ENCODE measurements around the gene CACNA1H. TPM values are rescaled to one million over a fixed set of nuclear protein-coding genes. Genes with fewer than 3 reads are reported as not detected.
A peak's percentile ranks its signal among the peaks of the same experiment; 100 is the strongest.
"Not testable (repeated sequence)": the region's sequence is repeated elsewhere in the genome, so short reads cannot be mapped to it uniquely, and the experiment has no call there.

CACNA1H gene
- total and polyA plus RNA-seq, 3 experiments from 2014 or later: 0.31 to 0.42 (median 0.40) TPM

DNA sequence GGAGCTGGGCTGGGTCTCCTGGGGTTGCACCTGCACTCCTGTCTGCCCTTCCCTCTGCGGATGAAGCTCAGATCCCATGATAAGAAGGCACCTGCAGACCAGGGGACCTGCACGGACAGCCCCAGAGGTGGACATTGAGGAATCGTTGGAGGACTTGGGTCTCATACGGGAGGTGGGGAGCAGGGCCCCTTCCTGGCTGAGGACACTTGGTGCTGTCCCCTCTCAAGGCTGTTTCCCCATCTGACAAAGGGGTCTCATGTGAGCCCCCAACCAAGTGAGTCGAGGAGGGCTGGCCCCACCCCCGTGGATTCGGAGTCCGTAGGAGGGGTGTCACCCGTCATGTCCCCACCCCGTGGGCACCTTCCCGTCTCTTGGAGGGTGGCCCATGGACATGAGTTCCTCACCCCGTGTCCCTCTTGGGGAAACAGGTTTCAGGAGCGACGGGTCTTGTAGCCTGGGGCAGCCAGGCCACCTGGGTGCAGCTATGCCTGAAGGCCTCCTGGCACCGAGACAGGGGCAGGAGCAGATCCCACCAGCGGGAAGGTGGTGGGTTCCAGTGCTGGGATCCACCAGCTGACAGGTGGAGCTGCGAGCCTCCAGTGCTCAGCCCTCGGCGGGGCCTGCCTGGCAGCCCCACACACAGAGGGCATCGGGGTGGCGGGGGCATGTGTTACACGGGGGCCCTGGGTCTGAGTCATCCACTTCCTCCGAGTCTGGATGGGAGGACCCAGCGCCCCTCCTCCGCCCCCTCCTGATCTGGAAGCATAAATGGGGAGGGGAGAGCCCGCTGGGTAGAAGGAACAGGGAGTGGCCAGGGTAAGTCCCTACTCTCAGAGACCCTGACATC, 102.6 kb downstream of the CACNA1H start, which contains the start of gene TPSD1:
TSS of gene TPSD1 (plus strand) at position 794 of the 847 bp plus-strand sequence. CDS start 212 bp downstream, outside the sequence.
- H3K9me3 Mint-ChIP-seq; H3K4me3 ChIP-seq (ENCODE audit: low read length); H3K36me3 ChIP-seq (ENCODE audit: insufficient read depth, low read length); H3K4me1 Mint-ChIP-seq; DNase-seq; H3K36me3 Mint-ChIP-seq; H3K27ac Mint-ChIP-seq; H3K9me3 ChIP-seq (ENCODE audit: low read length); H3K27ac ChIP-seq (ENCODE audit: low read depth, low read length); H3K4me1 ChIP-seq (ENCODE audit: insufficient read depth, low read length); H3K4me3 Mint-ChIP-seq; CTCF ChIA-PET; POLR2A ChIA-PET: not testable (repeated sequence)
- H3K27me3 ChIP-seq (ENCODE audit: insufficient read depth, low read length, poor library complexity, severe bottlenecking): peaks cover 12% of the 10 kb centered on the region
- H3K27me3 Mint-ChIP-seq: peaks cover 7 to 15% of the 10 kb centered on the region in 2 donors

DNA sequence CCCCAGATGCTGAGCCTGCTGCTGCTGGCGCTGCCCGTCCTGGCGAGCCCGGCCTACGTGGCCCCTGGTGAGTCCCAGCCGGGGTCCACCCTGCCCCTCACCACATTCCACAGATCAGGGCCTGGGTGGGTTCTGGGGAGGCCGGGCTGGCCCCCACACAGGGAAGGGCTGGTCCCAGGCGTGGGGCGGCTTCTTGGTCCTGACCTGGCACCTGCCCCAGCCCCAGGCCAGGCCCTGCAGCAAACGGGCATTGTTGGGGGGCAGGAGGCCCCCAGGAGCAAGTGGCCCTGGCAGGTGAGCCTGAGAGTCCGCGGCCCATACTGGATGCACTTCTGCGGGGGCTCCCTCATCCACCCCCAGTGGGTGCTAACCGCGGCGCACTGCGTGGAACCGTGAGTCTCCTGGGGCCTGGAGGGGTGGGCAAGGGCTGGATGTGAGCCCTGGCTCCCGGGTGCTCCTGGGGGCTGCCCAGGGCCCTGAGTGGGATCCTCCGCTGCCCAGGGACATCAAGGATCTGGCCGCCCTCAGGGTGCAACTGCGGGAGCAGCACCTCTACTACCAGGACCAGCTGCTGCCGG, 103.5 kb downstream of the CACNA1H start:
- CTCF ChIA-PET, H3K9me3 Mint-ChIP-seq, DNase-seq: not testable (repeated sequence)

GRCh38 chr16:1256874-1257322, 104.0 kb downstream of the CACNA1H start:
- Histone ChIP-seq H3K4me3 (ENCODE audit: low read length) (no peak overlapping the region), H3K9me3 (ENCODE audit: low read length) (no peaks in the 10 kb centered on the region), H3K27ac (ENCODE audit: low read depth, low read length) (no peak overlapping the region), H3K36me3 (ENCODE audit: insufficient read depth, low read length) (no peaks in the 10 kb centered on the region), H3K27me3 (ENCODE audit: insufficient read depth, low read length, poor library complexity, severe bottlenecking) (peaks cover 12% of the 10 kb centered on the region), H3K4me1 (ENCODE audit: insufficient read depth, low read length) (peaks cover 4% of the 10 kb centered on the region)
- no peak overlapping the region for H3K27ac Mint-ChIP-seq
- POLR2A ChIA-PET: no interaction called here
- DNase-seq: no peak
- H3K9me3 Mint-ChIP-seq: no peaks in the 10 kb centered on the region
- peaks cover 2 to 6% (median 5%) of the 10 kb centered on the region in 3 donors for H3K4me1 Mint-ChIP-seq
- H3K36me3 Mint-ChIP-seq: no peaks in the 10 kb centered on the region
- H3K4me3 Mint-ChIP-seq: no peak overlapping the region
- CTCF ChIA-PET: no interaction called here
- H3K27me3 Mint-ChIP-seq: peaks cover 14 to 20% of the 10 kb centered on the region in 2 donors

More for the DNA sequence above, 103.5 kb downstream of the CACNA1H start:
- H3K9me3 ChIP-seq (ENCODE audit: low read length); H3K4me3 Mint-ChIP-seq; H3K36me3 Mint-ChIP-seq; H3K36me3 ChIP-seq (ENCODE audit: insufficient read depth, low read length); H3K27ac Mint-ChIP-seq; H3K27ac ChIP-seq (ENCODE audit: low read depth, low read length); POLR2A ChIA-PET; H3K4me1 ChIP-seq (ENCODE audit: insufficient read depth, low read length); H3K4me3 ChIP-seq (ENCODE audit: low read length); H3K4me1 Mint-ChIP-seq: not testable (repeated sequence)
- peaks cover 12% of the 10 kb centered on the region for H3K27me3 ChIP-seq (ENCODE audit: insufficient read depth, low read length, poor library complexity, severe bottlenecking)
- H3K27me3 Mint-ChIP-seq: peaks cover 11 to 19% of the 10 kb centered on the region in 2 donors

GRCh38 chr16:1257561-1258224, 104.8 kb downstream of the CACNA1H start:
- no peak for DNase-seq
- POLR2A ChIA-PET: no interaction called here
- no peaks in the 10 kb centered on the region for H3K9me3 ChIP-seq (ENCODE audit: low read length)
- Mint-ChIP-seq H3K9me3 (no peaks in the 10 kb centered on the region), H3K4me1 (peaks cover 2 to 6% (median 5%) of the 10 kb centered on the region in 3 donors), H3K27me3 (peaks cover 17 to 26% of the 10 kb centered on the region in 2 donors), H3K36me3 (no peaks in the 10 kb centered on the region), H3K27ac (no peak overlapping the region), H3K4me3 (no peak overlapping the region)
- no peak overlapping the region for H3K4me3 ChIP-seq (ENCODE audit: low read length)
- peaks cover 12% of the 10 kb centered on the region for H3K27me3 ChIP-seq (ENCODE audit: insufficient read depth, low read length, poor library complexity, severe bottlenecking)
- no peaks in the 10 kb centered on the region for H3K36me3 ChIP-seq (ENCODE audit: insufficient read depth, low read length)
- CTCF ChIA-PET: no interaction called here
- H3K4me1 ChIP-seq (ENCODE audit: insufficient read depth, low read length): peaks cover 4% of the 10 kb centered on the region
- no peak overlapping the region for H3K27ac ChIP-seq (ENCODE audit: low read depth, low read length)

DNA sequence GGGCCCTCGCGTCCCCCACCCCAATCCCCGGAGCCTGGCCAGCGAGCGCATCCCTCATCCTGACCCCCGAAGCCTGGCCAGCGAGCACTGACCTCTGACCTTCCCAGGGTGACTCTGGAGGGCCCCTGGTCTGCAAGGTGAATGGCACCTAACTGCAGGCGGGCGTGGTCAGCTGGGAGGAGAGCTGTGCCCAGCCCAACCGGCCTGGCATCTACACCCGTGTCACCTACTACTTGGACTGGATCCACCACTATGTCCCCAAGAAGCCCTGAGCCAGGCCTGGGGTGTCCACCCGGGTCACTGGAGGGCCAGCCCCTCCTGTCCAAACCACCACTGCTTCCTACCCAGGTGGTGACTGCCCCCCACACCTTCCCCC, 105.3 kb downstream of the CACNA1H start:
- Mint-ChIP-seq H3K36me3 (no peaks in the 10 kb centered on the region), H3K4me3 (no peak overlapping the region), H3K27ac (no peak overlapping the region), H3K27me3 (peaks cover 17 to 26% of the 10 kb centered on the region in 2 donors), H3K9me3 (no peaks in the 10 kb centered on the region), H3K4me1 (peaks cover 2 to 6% (median 5%) of the 10 kb centered on the region in 3 donors)
- H3K4me3 ChIP-seq (ENCODE audit: low read length): no peak overlapping the region
- H3K27me3 ChIP-seq (ENCODE audit: insufficient read depth, low read length, poor library complexity, severe bottlenecking): peaks cover 12% of the 10 kb centered on the region
- H3K36me3 ChIP-seq (ENCODE audit: insufficient read depth, low read length): no peaks in the 10 kb centered on the region
- ChIA-PET CTCF (no interaction called here), POLR2A (no interaction called here)
- DNase-seq: no peak
- peaks cover 4% of the 10 kb centered on the region for H3K4me1 ChIP-seq (ENCODE audit: insufficient read depth, low read length)
- H3K9me3 ChIP-seq (ENCODE audit: low read length): no peaks in the 10 kb centered on the region
- no peak overlapping the region for H3K27ac ChIP-seq (ENCODE audit: low read depth, low read length)

DNA sequence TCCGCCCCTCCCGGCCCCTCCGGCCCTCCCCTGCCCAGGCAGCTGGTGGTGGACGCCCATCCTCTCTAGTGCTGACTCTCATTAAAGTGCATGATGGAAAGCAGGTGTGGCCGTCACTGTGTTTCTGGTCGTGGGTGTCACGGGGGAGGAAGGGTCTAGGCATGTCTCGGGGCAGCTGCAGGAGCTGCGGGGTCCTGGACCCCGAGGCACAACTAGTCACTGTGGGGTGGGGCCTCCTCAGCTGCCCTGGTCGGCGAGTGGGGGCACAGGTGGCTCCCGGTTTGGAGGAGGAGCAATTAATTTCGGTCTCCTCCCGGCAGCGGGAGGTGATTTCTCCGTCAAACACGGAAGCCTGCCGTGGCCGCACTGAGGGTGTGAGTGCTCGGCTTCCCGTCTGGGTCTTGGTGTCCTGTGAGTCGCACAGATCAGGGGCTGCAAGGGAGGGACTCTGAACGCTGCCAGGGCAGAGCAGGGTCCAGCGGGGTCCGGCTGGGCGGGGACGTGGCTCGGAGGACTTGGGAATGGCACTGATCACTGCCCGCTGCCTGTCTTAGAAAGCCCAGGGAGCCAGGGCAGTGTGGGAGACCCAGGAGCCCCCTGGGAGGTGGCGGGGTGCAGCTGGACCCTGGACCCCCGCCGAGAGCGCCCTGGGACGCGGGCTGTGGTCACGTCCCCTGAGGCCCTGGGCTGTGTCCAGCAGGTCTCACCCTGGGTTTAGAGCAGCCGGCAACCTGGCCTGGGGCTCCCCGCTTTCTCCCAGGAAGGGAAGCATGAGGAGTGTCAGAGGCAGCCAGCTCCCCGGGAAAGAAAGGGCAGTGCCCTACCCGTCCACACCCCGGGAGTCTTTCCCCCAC, 106.2 kb downstream of the CACNA1H start:
- peaks cover 4% of the 10 kb centered on the region for H3K4me1 ChIP-seq (ENCODE audit: insufficient read depth, low read length)
- no peak overlapping the region for H3K27ac ChIP-seq (ENCODE audit: low read depth, low read length)
- CTCF ChIA-PET: no interaction called here
- POLR2A ChIA-PET: no interaction called here
- no peaks in the 10 kb centered on the region for H3K9me3 ChIP-seq (ENCODE audit: low read length)
- H3K4me3 ChIP-seq (ENCODE audit: low read length): no peak overlapping the region
- H3K27ac Mint-ChIP-seq: no peak overlapping the region
- no peaks in the 10 kb centered on the region for H3K36me3 ChIP-seq (ENCODE audit: insufficient read depth, low read length)
- H3K27me3 Mint-ChIP-seq: peaks cover 17 to 26% of the 10 kb centered on the region in 2 donors
- peaks cover 2 to 6% (median 5%) of the 10 kb centered on the region in 3 donors for H3K4me1 Mint-ChIP-seq
- no peaks in the 10 kb centered on the region for H3K36me3 Mint-ChIP-seq
- no peak for DNase-seq
- peak overlapping the region in 6 of 7 donors; percentile 4 to 74 (median 60) for H3K4me3 Mint-ChIP-seq
- H3K27me3 ChIP-seq (ENCODE audit: insufficient read depth, low read length, poor library complexity, severe bottlenecking): peaks cover 12% of the 10 kb centered on the region
- no peaks in the 10 kb centered on the region for H3K9me3 Mint-ChIP-seq

DNA sequence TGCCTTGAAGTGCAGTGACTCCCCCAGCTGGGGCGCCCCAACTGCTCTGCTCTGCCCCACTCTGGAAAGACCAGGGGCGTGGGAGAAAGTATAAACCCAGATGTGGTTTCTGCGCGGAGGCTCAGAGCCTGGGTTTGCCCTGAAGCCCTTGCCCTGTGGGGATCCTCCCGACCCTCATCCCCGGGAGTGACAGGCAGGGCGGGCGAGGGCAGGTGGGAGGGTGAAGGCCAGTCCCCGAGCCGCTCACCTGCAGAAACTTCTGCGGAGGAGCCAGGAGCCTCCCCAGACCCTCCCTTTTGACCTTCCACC, 106.8 kb downstream of the CACNA1H start:
- Histone ChIP-seq H3K36me3 (ENCODE audit: insufficient read depth, low read length) (no peaks in the 10 kb centered on the region), H3K4me3 (ENCODE audit: low read length) (no peak overlapping the region), H3K9me3 (ENCODE audit: low read length) (no peaks in the 10 kb centered on the region), H3K27me3 (ENCODE audit: insufficient read depth, low read length, poor library complexity, severe bottlenecking) (peaks cover 12% of the 10 kb centered on the region), H3K4me1 (ENCODE audit: insufficient read depth, low read length) (peaks cover 4% of the 10 kb centered on the region), H3K27ac (ENCODE audit: low read depth, low read length) (no peak overlapping the region)
- H3K27ac Mint-ChIP-seq: no peak overlapping the region
- peaks cover 17 to 26% of the 10 kb centered on the region in 2 donors for H3K27me3 Mint-ChIP-seq
- H3K4me3 Mint-ChIP-seq: no peak overlapping the region
- CTCF ChIA-PET: no interaction called here
- no peaks in the 10 kb centered on the region for H3K9me3 Mint-ChIP-seq
- peaks cover 2 to 6% (median 5%) of the 10 kb centered on the region in 3 donors for H3K4me1 Mint-ChIP-seq
- H3K36me3 Mint-ChIP-seq: no peaks in the 10 kb centered on the region
- no peak for DNase-seq
- POLR2A ChIA-PET: no interaction called here

Data from CD8-positive, alpha-beta memory T cell (primary cell).